Stimulated activated CD8-positive, alpha-beta memory T cell treated with anti-CD3 and anti-CD28 coated beads, Interleukin-12 subunit alpha, Interleukin-12 subunit beta, amount 100 ng/mL, for 24 hours (primary cell): ENCODE data around the gene ZNF805.
A peak's percentile ranks its signal among the peaks of the same experiment; 100 is the strongest.
"Not testable (repeated sequence)": the region's sequence is repeated elsewhere in the genome, so short reads cannot be mapped to it uniquely, and the experiment has no call there.

Experiments used
- DNase-seq: peaks from one replicate; pipeline ENCODE4 v3.0.0-alpha.2; 2020; ENCODE audit errors: extremely low read depth

The ZNF805 gene

GRCh38 chr19:57269515-57270250 lies 29.3 kb downstream of the ZNF805 start:
- no peak for DNase-seq

GRCh38 chr19:57271280-57271679 lies 30.8 kb downstream of the ZNF805 start:
- DNase-seq: no peak

GRCh38 chr19:57273014-57273413 lies 32.6 kb downstream of the ZNF805 start:
- DNase-seq: no peak

DNA sequence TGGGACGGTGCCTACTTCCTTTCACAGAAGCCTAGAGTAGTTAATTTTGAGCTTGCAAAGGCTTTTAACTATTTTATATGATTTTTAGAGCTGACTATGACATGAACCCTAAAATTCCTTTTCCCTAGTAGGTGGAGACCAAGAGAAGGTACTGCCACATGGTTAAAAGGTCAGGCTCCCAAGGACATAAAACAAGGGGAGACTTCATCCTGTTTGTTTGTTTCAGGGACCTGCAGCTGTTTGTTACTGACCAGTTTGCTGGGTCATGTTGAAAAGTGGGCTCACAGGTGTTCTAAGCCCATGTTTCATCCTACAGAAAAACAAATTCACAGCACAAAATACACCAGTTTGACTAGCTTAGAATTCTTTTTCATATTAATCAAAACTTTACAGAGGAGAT lies 36.0 kb downstream of the ZNF805 start:
- no peak for DNase-seq

- DNase-seq: not testable (repeated sequence)
Observed at GRCh38 chr19:57278481-57278880, 38.0 kb downstream of the ZNF805 start.

GRCh38 chr19:57279418-57280164 lies 39.2 kb downstream of the ZNF805 start:
- peak; percentile 56 for DNase-seq

DNA sequence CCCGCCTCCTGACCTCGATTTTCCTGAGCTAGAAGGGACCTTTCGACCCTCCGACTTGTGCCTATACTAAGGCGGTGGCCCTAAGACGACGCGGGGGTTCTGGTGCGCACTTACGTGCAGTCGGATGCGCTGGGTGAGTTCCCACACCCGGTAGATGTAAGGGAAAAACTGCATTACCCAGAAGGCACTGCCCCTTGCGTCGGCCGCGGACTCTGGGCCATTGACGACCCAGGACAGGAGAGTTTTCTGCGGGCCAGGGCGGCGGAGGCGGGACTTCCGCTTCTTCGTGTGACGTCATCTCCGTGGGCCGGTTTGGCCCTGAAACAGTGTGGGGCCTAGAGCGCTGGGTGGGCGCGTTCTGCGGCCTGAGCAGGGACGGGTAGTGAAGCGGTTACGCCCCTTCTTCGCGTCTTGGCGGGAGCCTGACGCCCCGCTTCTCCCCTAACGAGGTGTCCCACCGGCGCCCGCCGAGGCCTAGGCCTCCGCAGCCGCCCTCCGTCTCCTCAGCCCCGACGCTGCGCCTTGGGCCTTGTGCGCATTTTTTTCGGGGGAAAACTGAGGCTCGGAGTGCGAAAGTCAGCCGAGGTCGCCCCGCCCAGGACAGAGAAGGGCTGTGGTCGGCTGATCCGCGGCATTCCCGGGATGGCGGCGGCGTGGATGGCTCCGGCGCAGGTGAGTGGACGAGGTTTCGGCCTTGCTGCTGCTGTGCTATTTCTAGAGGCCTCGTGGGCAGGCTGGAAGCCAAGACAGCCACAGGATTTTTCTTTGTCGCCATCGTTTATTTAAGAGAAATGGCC lies 39.9 kb downstream of the ZNF805 start, which contains the start of gene ZNF460:
Gene ZNF460 (plus strand): TSS at position 321 of the 797 bp plus-strand sequence. CDS start 322 bp downstream, at position 643.
- peak; percentile 95 for DNase-seq

GRCh38 chr19:57280962-57281400 lies 40.5 kb downstream of the ZNF805 start:
- DNase-seq: no peak

DNA sequence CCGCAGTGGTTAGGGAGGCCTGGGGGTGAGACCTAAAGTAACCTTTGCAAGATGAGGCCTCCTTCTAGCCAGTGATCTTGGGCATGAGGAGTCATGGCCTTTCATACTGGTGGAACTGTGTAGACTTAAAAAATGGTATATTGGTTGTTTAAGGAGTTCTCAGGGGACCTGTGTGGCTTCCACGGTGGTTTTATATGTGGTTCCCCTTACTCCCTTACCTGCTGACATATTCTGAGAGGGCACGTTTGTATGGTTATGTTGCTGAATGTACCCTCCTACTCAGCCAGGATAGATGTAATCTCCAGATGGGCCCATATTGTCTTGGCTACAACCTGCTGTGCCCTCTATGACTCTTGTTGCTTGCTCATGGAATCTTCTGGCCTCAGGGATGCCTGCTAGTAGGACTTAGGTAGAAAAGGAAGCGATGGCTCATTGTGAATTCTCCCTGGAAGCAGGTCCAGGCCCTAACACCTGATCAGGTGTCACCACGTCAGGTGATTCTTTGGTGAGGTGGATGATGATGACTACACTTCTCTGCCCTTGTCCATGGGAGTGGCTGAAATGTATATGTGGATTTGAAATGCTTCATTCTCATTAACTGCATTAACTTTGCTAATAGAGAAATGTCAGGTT lies 41.7 kb downstream of the ZNF805 start:
- DNase-seq: no peak

DNA sequence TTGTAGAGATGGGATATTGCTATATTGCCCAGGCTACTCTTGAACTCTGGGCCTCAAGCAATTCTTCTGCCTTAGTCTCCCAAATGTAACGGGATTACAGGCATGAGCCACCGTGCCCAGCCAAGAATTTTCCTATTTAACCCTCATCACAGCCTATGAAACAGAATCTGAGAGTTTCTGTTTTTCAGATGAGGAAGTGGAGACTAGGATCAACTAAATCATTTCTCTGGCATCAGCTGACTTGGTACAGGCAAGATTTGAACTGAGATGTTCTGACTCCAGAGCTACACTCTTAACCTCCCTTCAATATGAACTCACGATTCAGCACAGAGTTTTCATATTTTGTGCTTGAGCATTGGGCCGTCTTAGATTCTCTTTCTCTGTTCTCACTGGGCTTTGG lies 47.9 kb downstream of the ZNF805 start:
- DNase-seq: no peak

DNA sequence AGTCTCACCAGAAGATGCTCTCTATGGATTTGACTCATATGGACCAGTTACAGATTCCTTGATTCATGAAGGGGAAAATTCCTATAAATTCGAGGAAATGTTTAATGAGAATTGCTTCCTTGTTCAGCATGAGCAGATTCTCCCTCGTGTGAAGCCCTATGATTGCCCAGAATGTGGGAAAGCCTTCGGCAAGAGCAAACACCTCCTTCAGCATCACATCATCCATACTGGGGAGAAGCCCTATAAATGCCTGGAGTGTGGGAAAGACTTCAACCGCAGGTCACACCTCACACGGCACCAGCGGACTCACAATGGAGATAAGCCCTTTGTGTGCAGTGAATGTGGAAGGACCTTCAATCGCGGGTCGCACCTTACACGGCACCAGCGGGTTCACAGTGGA lies 50.5 kb downstream of the ZNF805 start:
- DNase-seq: no peak

DNA sequence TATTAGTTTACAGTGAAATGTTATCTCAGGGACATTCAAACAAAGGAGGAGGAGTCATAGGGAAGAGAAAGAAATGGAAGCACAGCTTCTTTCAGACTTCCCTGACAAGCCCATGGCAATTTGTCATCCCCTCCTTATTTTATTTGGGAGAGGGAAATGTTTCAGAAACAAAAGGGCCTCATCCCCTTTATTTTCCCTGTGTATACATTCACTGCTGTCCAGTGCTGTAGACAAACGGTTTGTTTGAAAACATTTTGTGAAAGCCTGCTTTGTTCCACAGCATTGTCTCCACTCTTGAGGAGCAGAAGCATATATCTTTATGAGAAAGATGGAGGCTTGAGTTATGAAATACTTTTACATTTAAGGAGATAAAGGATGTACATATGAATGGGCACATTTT lies 52.1 kb downstream of the ZNF805 start:
- no peak for DNase-seq

DNA sequence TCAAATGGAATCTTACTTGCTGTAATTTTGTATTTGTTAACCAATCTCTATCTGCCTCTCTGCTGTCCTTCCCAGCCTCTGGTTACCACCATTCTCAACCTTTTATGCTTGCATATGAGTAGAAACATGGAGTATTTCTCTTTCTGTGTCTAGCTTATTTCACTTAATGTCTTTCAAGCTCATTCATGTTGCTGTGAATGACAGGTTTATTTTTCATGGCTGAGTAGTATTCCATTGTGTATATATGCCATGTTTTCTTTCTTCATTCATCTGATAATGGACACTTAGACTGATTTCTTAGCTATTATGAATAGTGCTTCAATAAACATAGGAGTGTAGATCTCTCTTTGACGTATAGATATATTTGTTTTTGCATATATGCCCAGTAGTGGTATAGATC lies 53.3 kb downstream of the ZNF805 start:
- no peak for DNase-seq

DNA sequence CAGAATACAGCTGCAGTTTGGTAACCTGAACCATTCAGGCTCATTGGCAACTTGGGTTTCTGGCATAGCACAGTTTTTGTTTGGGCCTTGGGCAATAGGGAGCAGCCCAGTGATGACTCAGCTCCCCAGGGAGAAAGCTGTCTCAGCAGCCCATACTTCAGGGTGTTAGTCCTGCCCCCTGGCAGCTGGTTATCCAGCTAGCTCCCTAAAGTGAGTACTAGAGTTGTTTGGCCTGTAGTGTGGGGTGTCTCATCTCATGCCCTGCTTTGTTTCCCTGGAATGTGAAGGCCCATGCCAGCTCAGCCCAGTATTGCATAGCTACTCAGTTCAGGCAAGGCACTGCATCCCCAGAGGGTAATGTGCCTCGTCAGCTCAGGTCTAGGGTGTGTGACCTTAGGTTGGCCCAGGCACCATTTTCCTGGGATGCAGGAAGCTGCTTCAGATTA lies 61.6 kb downstream of the ZNF805 start:
- no peak for DNase-seq

DNA sequence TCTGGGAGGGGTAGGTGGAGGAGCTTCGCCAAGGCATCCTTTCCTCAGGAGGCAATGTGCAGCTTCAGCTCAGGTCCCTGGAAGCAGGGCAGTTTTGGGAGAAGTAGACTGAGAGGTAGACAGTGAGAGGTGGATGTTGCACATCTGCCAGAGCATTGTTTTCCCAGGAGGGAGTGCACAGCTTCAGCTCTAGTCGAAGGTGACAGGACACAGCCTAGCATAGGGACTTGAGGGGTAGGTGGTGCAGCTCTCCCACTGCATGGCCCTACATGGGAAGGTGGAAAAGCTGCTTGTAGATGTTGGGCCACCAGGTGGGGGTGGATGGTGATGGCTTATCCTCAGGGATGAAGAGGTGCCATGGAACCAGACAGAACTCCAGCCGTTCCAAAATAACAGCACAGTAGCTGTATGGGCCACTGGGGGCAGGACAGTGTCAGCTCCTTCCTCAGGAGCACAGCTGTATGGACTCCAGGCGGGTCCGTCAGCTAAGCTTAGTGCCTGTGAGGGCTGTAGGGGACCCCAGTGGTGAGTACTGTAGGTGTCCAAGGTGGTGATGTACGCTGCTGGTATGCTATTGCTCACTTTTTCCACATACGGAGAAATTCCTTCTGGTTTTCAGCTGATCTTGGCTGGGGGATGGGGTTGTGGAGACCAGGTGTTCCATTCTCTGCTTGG lies 62.4 kb downstream of the ZNF805 start:
- no peak for DNase-seq
